Measurements from ENCODE around the gene RDM1.

DNA sequence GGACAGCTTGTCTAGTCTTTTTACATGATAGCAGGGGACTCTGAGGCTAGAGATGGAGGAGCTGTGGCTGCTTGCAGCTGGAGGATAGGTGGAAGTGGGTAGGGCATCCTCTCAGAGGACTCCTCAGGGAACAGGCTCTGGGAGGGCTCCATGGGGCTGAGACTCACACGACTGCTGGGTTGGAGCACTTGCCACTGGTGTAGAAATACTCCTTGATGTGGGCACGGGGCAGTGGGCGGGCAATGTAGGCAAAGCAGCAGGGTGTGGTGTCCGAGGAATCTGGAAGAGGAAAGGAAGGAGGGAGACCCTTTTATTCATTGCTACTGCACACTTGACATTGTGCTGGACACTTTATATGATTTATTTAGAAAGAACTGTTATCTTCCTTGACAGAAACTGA, 52.2 kb downstream of the RDM1 start:
- TF ChIP-seq, protein P1, sequence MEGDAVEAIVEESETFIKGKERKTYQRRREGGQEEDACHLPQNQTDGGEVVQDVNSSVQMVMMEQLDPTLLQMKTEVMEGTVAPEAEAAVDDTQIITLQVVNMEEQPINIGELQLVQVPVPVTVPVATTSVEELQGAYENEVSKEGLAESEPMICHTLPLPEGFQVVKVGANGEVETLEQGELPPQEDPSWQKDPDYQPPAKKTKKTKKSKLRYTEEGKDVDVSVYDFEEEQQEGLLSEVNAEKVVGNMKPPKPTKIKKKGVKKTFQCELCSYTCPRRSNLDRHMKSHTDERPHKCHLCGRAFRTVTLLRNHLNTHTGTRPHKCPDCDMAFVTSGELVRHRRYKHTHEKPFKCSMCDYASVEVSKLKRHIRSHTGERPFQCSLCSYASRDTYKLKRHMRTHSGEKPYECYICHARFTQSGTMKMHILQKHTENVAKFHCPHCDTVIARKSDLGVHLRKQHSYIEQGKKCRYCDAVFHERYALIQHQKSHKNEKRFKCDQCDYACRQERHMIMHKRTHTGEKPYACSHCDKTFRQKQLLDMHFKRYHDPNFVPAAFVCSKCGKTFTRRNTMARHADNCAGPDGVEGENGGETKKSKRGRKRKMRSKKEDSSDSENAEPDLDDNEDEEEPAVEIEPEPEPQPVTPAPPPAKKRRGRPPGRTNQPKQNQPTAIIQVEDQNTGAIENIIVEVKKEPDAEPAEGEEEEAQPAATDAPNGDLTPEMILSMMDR (IDR thresholded peaks at IDR 0.05) = no peak
- TF ChIP-seq POLR2A (IDR thresholded peaks at IDR 0.05) (no peak), EP300 (IDR thresholded peaks at IDR 0.05) (no peak)
